GM12873 (cell line): Measurements from ENCODE around the gene NKPD1.

ENCODE experiments used
- TF ChIP-seq, protein P1 (sequence below): IDR thresholded peaks from 2 replicates; pipeline ENCODE4 v1.5.1; 2012; ENCODE audit warnings: low read depth, mild to moderate bottlenecking, moderate library complexity, low read length, control low read depth; ENCODE audit not compliant: insufficient read depth; ENCODE audit errors: missing control alignments

Gene NKPD1

DNA sequence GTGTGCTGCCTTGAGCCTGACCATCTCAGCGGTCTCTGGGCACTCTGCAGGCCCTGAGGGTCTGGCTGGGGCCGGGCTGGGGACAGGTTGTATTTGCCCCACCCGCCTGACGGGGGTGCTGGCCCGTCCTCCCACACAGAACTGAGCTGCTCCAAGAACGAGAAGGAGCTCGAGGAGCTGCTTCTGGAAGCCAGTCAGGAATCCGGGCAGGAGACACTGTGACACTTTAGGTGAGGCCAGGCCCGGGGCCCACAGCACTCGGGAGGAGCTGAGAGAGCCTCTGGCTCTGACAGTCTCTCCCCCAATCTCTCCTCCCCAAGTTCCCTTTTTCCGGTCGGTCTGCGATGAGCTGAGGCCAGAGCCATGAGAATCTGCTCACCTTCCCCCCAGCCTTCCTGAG, 14.5 kb downstream of the NKPD1 start:
- TF ChIP-seq, protein P1, sequence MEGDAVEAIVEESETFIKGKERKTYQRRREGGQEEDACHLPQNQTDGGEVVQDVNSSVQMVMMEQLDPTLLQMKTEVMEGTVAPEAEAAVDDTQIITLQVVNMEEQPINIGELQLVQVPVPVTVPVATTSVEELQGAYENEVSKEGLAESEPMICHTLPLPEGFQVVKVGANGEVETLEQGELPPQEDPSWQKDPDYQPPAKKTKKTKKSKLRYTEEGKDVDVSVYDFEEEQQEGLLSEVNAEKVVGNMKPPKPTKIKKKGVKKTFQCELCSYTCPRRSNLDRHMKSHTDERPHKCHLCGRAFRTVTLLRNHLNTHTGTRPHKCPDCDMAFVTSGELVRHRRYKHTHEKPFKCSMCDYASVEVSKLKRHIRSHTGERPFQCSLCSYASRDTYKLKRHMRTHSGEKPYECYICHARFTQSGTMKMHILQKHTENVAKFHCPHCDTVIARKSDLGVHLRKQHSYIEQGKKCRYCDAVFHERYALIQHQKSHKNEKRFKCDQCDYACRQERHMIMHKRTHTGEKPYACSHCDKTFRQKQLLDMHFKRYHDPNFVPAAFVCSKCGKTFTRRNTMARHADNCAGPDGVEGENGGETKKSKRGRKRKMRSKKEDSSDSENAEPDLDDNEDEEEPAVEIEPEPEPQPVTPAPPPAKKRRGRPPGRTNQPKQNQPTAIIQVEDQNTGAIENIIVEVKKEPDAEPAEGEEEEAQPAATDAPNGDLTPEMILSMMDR = no peak

DNA sequence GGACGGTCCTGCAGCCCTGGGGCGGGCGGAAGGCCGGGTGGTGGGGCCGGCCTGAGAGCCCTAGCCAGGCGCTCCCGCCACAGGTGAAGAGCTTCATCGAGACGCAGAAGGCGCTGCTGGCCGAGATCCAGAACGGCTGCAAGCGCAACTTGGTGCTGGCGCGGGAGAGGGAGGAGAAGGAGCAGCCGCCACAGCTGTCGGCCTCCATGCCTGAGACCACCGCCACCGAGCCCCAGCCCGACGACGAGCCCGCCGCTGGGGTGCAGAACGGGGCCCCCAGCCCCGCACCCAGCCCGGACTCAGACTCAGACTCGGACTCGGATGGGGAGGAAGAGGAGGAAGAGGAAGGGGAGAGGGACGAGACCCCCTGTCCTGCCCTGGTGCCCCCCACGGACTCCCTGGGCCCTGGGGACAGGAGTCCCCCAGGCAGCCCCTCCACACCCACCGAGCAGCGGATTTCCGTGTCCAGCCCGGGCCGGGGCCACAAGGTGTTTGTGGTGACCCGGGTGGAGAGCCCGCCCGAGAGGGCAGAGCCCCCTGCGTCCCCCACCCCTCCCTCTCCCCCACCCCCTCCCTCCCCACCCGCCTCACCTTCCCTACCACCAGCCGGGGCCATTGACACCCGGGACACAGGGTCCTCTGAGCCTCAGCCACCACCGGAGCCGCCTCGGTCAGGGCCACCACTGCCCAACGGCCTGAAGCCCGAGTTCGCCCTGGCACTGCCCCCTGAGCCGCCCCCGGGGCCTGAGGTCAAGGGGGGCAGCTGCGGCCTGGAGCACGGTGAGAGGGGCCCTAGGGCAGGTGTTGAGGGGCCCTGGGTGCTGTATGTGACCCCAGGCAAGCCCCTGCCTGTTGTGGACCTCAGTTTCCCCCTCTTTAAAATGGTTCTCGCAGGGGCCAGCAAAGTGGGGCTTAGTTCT, 15.3 kb downstream of the NKPD1 start:
- TF ChIP-seq, protein P1 = no peak

DNA sequence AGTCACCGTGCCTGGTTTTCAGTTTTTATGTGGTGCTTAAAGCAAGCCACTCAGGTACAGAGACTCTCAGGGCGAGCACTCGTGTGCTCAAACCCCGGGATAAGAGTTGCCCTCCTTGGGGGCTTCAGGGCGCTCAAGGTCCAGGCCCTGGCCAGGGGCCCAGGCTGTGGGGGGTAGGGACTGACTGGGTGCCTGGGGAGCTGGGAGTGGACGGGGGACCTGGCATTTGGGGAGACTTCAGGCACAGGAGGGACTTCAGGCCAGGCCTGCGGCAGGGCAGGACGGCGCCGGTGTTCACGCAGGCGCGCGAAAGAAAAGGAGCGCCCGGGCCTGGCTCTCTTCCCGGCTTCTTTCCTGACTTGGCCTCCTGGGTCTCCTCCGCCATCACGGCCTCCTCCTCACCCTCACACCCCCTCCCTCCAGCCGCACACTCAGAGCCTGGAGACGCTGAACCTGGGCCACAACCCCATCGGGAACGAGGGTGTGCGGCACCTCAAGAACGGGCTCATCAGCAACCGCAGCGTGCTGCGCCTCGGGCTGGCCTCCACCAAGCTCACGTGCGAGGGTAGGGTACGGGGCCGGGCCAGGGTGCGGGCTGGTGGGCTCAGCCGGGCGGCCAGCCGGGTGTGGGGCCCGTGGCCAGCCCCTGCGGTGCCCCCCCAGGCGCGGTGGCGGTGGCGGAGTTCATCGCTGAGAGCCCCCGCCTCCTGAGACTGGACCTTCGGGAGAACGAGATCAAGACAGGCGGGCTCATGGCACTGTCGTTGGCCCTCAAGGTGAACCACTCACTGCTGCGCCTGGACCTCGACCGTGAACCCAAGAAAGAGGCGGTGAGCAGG, 16.1 kb downstream of the NKPD1 start:
- TF ChIP-seq, protein P1 = no peak

DNA sequence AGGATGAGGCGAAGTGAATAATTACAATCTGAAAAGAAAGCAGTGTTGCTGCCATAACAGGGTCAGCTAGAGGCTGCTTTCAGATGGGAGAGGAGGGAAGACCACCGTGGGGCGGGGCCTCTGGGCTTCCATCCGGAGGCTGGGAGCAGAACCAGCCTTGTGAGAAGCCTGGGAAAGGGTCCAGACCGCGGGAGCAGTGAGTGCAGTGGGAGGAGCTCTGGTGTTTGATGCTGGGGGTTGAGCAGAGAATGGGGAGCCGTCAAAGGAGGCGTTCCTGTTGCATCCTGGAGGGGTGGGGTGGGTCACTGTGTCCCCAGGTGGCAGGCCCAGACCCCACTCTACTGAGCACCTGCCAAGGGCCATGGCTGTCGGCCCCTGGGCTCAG, 18.1 kb downstream of the NKPD1 start:
- TF ChIP-seq, protein P1 = no peak

DNA sequence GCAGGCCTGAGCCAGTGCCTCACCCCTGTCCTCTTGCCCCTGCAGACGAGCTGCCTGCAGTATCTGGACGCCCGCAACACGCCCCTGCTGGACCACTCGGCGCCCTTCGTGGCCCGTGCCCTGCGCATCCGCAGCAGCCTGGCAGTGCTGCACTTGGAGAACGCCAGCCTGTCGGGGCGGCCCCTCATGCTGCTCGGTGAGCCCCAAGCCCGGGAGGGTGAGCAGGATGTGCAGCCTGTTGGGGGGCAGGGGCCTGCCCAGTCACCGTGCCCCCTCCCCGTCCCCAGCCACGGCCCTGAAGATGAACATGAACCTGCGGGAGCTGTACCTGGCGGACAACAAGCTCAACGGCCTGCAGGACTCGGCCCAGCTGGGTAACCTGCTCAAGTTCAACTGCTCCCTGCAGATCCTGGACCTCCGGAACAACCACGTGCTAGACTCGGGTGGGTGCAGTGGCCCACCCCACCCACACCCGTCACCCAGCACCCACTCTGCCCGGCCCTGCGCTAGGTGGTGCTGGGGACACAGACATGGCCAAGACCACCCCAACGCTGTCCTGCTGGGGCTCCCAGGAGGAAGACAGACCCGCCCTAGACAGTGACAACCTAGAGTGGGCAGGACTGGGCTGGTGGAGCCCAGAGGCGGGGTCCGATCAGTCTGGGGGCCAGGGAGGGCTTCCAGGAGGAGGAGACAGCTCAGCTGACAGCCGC, 18.6 kb downstream of the NKPD1 start:
- TF ChIP-seq, protein P1 = no peak

DNA sequence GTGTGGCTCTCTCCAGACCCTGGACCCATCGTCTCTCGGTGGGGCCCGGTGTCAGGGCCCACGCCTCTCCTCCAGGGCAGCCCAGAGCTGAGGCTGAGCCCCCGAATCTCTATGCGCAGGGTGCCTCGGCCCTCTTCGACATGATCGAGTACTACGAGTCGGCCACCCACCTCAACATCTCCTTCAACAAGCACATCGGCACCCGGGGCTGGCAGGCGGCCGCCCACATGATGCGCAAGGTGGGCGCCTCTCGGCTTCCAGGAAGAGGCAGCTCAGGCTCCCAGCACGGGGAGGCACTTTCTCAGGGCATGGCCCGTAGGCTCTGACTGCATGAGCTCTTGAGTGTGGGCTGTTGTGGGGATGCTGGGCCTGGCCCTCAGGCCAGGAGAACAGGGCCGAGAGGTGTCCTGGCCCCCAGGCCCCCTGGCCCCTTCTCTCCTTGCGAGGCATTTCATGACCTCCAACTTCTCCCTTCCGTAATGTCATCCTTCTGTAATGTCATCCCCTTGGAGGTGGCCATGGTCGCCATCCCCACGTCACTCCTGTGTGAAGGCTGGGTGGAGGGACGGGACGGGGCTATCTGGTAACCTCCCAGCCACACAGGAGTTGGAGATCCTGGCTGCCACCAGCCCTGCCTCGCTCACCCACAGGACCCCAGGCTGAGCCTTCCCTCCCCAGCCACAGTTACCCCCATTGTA, 19.4 kb downstream of the NKPD1 start:
- TF ChIP-seq, protein P1 = no peak
